HG02759 (cell line): Measurements from ENCODE around the gene GRID1.

Experiments used
- ATAC-seq: cut with Tn5 transposase; IDR thresholded peaks from one replicate; pipeline ENCODE4 v1.9.1; 2021; ENCODE audit warnings: mild to moderate bottlenecking, moderate library complexity; ENCODE audit not compliant: unreplicated experiment

The GRID1 gene

DNA sequence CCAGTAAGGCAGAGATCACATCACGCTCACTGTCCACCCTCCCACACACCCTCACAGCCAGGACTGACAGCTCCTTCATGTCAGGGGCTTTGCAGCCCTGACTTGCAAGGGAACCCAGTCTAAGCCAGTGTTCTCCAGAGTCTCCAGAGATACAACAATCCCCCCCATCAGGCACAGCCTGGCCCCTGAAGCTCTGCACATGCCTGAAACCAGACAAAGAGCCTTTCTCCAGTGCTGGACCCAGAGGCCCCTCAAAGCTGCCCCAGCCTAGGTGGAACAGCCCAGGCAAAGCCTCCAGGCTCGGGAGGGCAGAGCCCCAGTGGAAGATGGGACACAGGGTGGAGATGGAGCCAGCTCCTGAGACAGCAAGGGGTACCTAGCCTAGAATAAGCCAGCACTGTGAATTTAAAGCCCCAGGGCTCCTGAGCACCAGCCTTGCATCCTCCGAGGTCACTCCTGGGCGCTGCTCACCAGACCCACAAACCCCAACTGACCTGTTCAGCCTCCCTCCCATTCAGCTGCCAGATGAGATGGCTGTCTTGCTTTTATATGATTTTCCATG is 50.2 kb downstream of the GRID1 start:
- no peak for ATAC-seq

GRCh38 chr10:86315549-86315942 is 51.0 kb downstream of the GRID1 start:
- ATAC-seq, result no peak

GRCh38 chr10:86314616-86315548 is 51.7 kb downstream of the GRID1 start:
- ATAC-seq, result no peak

GRCh38 chr10:86313621-86314041 is 53.0 kb downstream of the GRID1 start:
- ATAC-seq, result no peak

DNA sequence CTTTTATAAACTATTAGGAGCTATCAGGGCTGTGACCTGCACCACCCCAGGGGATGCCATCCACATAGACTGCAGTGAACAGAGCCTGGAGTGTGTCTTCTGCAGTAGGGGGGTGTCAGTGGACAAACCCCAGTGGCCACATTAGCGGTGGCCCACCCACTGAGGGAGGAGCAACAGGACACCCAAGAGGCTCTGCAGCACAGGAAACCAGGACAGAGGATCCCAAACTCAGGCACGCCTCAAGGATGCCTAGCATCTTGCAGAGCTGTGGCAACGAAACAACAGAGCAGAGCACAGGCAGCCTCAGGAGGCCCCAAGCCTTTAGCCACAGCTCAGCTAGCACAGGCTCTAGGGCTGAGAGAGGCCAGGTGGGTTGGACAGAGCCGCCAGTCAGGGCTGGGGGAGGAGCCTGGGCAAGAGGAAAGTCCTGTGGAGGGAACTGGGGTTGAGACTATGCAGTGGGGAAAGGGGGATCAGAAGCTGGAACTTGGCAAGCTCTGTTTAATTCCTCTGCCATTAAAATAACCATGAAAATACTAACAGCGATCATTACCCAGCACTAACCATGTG is 53.8 kb downstream of the GRID1 start:
- no peak for ATAC-seq

DNA sequence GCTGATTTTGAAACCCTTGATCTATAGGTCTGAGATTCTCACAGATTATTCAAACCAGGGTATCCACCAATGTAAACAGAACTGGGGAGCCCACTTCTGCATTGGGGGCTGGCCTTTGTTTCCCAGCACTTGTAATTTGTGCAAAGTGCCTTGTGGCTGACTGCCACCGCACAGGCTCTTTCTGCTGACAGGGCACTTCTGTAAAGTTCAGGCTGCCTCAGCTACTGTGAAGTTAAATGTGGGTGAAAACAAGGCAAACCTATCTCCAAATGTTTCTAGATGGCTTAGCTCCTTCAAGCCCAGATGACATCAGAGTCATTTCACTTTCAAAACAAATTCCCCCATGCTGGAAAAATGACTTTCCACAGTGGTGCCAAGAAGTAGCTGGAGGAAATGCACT is 54.7 kb downstream of the GRID1 start:
- no peak for ATAC-seq

GRCh38 chr10:86311190-86311589 is 55.4 kb downstream of the GRID1 start:
- no peak for ATAC-seq

DNA sequence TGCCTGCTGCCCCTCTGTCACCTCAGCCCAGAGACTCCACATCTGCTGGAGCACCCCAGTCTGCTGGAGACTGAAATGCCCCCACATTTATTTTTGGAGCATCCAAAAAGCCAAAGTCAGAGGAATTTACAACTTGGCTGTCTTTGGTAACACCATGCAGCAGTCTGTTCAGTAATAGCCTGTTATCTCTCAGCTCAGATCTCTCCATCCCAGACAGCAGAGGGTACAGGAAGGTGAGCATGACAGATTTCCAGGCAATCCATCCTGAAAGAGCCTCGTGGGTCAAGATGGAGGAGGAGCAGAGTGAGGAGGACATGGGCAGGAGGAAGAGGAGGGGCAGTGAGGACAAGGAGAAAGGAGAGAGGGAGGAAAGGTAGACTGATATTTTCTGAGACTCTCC is 55.9 kb downstream of the GRID1 start:
- ATAC-seq, result no peak

- ATAC-seq, result no peak
Observed at GRCh38 chr10:86310291-86310690, 56.3 kb downstream of the GRID1 start.

DNA sequence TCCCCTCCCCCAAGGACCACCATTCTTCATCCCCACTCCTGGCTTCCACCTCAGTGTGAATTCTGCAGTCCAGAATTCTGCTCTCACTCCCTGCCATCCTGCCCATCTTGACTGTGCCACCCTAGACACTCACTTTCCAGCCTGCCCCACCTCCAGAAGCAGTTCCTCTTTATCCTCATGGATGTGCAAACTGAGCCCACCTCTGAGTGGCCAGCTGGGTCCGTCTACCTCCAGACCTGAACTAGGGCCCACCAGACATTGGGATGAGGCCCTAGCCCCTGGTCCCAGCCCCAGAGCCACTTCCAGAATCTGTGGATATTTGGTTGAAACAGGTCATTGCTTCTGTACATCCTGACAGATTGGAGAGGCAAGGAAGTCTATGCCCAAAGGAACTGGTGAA is 58.5 kb downstream of the GRID1 start:
- no peak for ATAC-seq

DNA sequence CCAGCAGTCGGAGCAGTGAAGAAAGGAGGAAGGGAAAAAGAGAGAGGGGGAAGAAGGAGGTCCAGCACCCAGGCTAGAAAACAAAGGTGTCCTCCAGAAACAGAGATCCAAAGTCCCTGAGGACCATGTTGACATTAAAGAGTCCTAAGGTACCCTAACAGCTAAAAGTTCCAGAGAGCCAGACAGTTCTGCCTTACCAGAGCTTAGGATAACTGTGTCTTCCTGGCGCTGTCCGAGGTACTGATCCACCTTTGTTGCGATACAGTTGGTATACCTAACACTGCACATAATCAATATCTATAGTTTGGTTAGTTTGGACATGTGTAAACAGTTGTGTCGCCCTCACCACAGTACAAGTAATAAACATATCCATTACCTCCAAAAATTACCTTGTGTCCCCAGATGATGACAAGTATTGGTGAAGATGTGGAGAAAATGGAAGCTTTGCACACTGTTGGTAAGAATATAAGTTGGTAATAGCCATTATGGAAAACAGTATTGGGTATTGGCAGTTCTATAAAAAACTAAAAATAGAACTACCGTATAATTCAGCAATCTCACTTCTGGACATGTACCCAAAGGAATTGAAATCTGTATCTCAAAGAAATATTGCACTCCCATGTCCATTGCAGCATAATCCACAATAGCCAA is 59.8 kb downstream of the GRID1 start:
- no peak for ATAC-seq

DNA sequence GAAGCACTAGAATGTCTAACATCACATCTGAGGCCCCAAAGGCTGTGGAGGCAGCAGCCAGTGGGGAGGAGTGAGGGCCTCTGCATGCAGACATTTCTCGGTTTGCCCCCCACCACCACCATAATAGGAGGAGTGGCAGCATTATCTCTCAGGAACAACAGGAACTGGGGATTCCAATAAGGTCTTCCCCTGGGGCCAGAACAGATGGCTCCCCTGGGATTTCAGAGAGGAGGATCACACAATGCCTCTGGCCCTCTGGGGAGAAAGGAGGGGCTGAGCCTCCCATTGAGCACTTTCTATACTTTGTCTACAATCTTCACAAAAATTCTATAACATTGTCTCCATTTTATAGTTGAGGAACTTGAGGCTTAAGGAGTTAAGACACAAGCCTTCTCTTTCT is 61.1 kb downstream of the GRID1 start:
- no peak for ATAC-seq

GRCh38 chr10:86304436-86304835 is 62.2 kb downstream of the GRID1 start:
- no peak for ATAC-seq

DNA sequence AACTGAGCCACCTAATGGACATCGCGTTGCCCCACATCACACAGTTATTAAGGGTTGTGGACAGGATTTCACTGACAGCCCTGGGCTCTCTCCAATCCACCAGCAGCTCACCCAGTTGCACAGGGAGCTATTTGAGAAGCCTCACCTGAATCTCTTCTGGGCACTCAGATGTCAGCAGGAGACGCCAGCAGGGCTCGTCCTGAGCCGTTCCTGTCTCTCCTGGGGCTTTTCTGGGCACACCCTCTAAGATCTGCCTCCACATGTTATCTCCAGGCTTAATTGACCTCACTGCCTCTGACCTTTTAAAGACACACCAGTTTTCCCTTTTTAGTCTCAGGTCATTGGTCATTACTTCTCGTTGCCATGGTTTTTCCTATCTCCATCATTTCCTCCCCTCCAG is 63.0 kb downstream of the GRID1 start:
- ATAC-seq, result no peak

DNA sequence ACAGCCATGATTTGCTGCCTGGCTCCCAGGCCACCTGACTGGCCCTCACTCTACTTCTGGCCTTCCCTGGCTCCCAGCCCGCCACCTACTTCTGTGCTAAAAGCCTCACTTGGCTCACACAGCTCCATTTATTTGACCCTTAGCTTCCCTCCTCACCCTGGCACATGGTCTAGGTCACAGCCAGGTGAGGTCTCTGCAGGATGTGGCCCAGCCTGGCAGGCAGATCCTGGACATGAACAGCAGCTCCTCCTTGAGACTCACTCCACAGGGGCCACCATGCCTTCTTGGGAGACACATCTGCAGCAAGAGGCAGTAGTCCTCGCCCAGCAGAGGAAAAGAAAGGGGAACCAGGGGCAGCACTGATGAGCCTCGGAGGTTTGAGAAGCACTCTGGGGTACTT is 64.6 kb downstream of the GRID1 start:
- ATAC-seq, result no peak

DNA sequence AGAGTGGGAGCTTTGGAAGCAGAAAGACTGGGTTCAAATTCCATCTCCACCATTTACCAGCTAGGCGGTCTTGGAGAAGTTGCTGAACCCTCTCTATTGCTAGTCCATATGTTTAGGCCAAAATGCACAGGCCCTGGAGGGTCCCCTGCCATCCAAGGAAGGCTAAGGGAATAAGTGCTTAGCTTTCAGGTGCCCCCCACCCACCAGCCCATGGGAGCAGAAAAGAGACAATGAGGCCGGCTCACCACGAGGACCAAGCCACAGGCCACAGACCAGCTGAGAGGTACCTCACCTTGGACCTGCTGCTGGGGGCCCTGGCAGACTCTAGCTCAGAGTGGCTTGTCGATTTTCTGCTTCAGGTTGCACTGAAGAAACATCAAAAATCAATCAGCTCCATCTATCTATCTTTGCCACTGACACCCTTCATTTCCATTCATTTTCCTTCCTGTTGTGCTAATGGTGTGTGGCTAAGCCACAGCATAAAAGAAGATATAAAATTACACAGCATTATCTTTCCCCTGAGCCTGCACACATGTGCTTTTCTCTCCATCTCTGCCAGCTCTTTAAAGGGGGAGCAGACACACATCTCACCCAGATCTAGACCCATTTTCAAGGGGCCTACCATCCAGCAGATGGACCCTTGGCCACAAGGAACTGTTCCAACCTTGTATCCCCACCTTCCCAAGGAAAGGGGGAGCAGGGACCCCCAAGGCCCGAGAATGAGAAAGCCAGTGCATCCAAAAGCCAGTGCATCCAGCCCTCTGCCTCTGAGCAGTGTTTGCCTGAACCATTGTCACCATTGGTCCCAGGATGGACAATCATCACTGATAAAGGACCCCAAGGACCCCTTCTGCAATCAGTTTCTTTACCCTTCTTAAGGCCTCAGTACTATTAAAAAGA is 65.4 kb downstream of the GRID1 start:
- ATAC-seq, result no peak

GRCh38 chr10:86300399-86300925 is 66.1 kb downstream of the GRID1 start:
- ATAC-seq, result no peak

- ATAC-seq, result no peak
Observed at GRCh38 chr10:86299562-86299961, 67.0 kb downstream of the GRID1 start.

DNA sequence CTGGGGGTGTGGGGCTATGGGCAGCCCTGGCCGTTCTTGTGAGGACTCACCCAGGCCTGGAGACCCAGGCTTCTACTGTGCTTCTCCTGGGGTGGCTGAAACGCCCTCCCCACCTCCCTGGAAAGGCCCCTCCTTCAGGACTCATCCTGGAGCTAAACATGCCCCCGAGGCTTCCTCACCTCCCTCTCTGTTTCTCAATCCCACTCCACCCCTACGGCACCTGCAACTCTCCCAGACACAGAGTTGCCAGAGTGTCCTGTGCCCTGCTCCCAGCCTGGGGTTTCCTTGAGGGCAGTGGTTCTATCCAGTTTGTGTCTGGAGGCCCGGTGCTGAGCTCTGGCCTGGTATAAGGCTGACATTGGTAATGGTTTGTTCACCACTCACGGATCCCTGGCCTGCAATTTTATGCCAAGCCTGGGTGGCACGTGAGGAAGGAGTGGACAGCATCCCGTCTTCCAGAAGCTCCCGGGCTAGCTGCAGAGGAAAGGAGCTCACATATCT is 68.0 kb downstream of the GRID1 start:
- no peak for ATAC-seq

DNA sequence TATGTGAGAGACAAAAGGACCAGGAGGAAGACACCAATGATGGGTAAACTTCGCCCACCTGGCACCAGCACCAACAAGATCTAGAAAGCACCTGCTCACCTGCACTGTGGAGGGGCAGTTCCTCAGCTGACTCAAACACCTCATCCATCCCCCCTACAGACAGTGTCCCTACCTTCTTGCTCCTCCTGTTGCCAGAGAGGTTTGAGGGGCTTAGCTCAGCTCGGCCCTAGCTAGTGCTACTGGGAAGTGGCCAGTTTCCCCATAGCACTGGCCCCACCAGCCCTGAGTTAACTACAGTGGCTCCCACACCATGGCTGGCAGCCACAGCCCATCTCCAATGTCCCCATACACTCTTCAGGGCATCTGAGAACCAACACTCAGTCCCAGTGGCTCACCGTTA is 70.8 kb downstream of the GRID1 start:
- no peak for ATAC-seq
